HepG2 (cell line): ENCODE data around the gene SMIM12. TPM values are rescaled to one million over a fixed set of nuclear protein-coding genes. Genes with fewer than 3 reads are reported as not detected.

Experiments
- ATAC-seq: fragments of 200-7000 bp; cut with Tn5 transposase; 3 replicates; pipeline ENCODE4 v1.9.1; 2020; ENCODE audit warnings: mild to moderate bottlenecking, moderate library complexity
- BruUV-seq: library from RNA; stranded (reverse); fragments of 400-500 nt; replicated peaks from 2 replicates; lab custom pipeline; 2021; lab: Mats Ljungman, UMichigan
- CTCF ChIA-PET: fragments of 300-600 bp; formaldehyde crosslinking; extraction: SDS; loops from one replicate; lab custom pipeline; 2021; ENCODE audit warnings: low total read pairs, inconsistent platforms, low intra/inter-chr PET ratio; lab: Yijun Ruan, JAX
- POLR2A ChIA-PET: fragments of 350-600 bp; sonication (Branson Sonifier 250); formaldehyde crosslinking; loops from one replicate; lab custom pipeline; 2020; ENCODE audit warnings: antibody characterized with exemption, inconsistent platforms; lab: Yijun Ruan, JAX
- DNase-seq: peaks from one replicate; pipeline ENCODE4 v3.0.0-alpha.2; 2015; ENCODE audit warnings: low spot score
- FAIRE-seq: peaks from 3 replicates; lab custom pipeline; 2011; peaks lifted over from hg19 to GRCh38; lab: Jason Lieb, UNC
- H2AFZ ChIP-seq: one replicate; pipeline ENCODE4 v1.6.1; 2011; ENCODE audit warnings: low read length, inconsistent platforms
- H3K27ac ChIP-seq: fragments of 300-600 bp; 3 replicates; pipeline ENCODE4 v1.8.0; 2011; ENCODE audit warnings: mixed run types, mild to moderate bottlenecking, mixed read lengths, low read length, inconsistent platforms; ENCODE audit not compliant: insufficient read depth; ENCODE audit errors: extremely low read length
- H3K27me3 ChIP-seq, 2 experiments: fragments of 200-600 bp in 1 of 2; 2 replicates in 1 of 2; 3 replicates in 1 of 2; pipeline versions ENCODE4 v1.6.0 to v1.8.0; 2011; ENCODE audit warnings: low read length in 2 of 2, mild to moderate bottlenecking in 2 of 2, moderate library complexity in 2 of 2, inconsistent platforms in 1 of 2; ENCODE audit not compliant: insufficient read depth in 2 of 2, control insufficient read depth in 1 of 2
- H3K36me3 ChIP-seq, 2 experiments: fragments of 200-600 bp in 1 of 2; replicated peaks in 1 of 2; 2 replicates in 1 of 2; 3 replicates in 1 of 2; pipeline versions ENCODE4 v1.5.1 to v1.8.0; 2011; ENCODE audit warnings: low read length in 2 of 2, inconsistent platforms in 1 of 2; ENCODE audit not compliant: insufficient read depth in 2 of 2, control insufficient read depth in 1 of 2
- H3K4me1 ChIP-seq: 2 replicates; pipeline ENCODE4 v1.5.1; 2012; ENCODE audit warnings: low read length, inconsistent platforms; ENCODE audit not compliant: insufficient read depth
- H3K4me2 ChIP-seq: 2 replicates; pipeline ENCODE4 v1.6.0; 2011; ENCODE audit warnings: low read depth, low read length, inconsistent platforms
- H3K4me3 ChIP-seq, 3 experiments: fragments of 200-600 bp in 1 of 3; sonication (generic), shearing (Covaris generic) in 1 of 3; replicated peaks in 1 of 3; 2 replicates each; pipeline ENCODE4 v1.5.1; 2011 to 2016; ENCODE audit warnings: low read length in 3 of 3, inconsistent platforms in 2 of 3, low read depth in 2 of 3, mild to moderate bottlenecking in 2 of 3, control low read depth in 1 of 3, mixed read lengths in 1 of 3; ENCODE audit not compliant: insufficient read depth in 1 of 3
- H3K79me2 ChIP-seq: one replicate; pipeline ENCODE4 v1.6.1; 2011; ENCODE audit warnings: low read length, inconsistent platforms; ENCODE audit not compliant: insufficient read depth
- H3K9ac ChIP-seq: 2 replicates; pipeline ENCODE4 v1.6.0; 2011; ENCODE audit warnings: mild to moderate bottlenecking, low read depth, low read length, inconsistent platforms; ENCODE audit not compliant: insufficient read depth
- H3K9me3 ChIP-seq: 2 replicates; pipeline ENCODE4 v1.5.1; 2012; ENCODE audit warnings: mild to moderate bottlenecking, low read length
- H4K20me1 ChIP-seq: 2 replicates; pipeline ENCODE4 v1.6.0; 2011; ENCODE audit warnings: inconsistent platforms, mild to moderate bottlenecking, low read length, moderate library complexity; ENCODE audit not compliant: insufficient read depth
- BCL6 ChIP-seq: IDR thresholded peaks from 2 replicates; pipeline ENCODE4 v1.6.1; 2016; ENCODE audit warnings: missing genetic modification reagents, missing compliant biosample characterization
- DBP ChIP-seq: sonication (generic); formaldehyde crosslinking; IDR thresholded peaks from 2 replicates; pipeline ENCODE4 v1.4.0; 2020; ENCODE audit warnings: missing genetic modification reagents; ENCODE audit errors: not compliant biosample characterization
- DRAP1 ChIP-seq: IDR thresholded peaks from 2 replicates; pipeline ENCODE4 v1.6.1; 2016; ENCODE audit warnings: missing genetic modification reagents, missing compliant biosample characterization
- E2F5 ChIP-seq: sonication (generic); formaldehyde crosslinking; conservative IDR thresholded peaks from 2 replicates; pipeline ENCODE4 v1.4.0; 2020; ENCODE audit warnings: missing genetic modification reagents
- GFI1 ChIP-seq: sonication (generic); formaldehyde crosslinking; IDR thresholded peaks from 2 replicates; pipeline ENCODE4 v1.5.0; 2020; ENCODE audit warnings: missing genetic modification reagents, mild to moderate bottlenecking, borderline replicate concordance
- HOXA3 ChIP-seq: sonication (generic); formaldehyde crosslinking; IDR thresholded peaks from 2 replicates; pipeline ENCODE4 v1.5.0; 2020; ENCODE audit warnings: missing genetic modification reagents
- KLF15 ChIP-seq: sonication (generic); formaldehyde crosslinking; IDR thresholded peaks from 2 replicates; pipeline ENCODE4 v1.8.1; 2023; ENCODE audit warnings: borderline replicate concordance, mild to moderate bottlenecking, inconsistent platforms, missing genetic modification reagents, mixed read lengths
- MTA1 ChIP-seq: sonication (generic); formaldehyde crosslinking; IDR thresholded peaks from 2 replicates; pipeline ENCODE4 v1.4.0; 2020; ENCODE audit warnings: missing genetic modification reagents, mild to moderate bottlenecking, borderline replicate concordance
- RORA ChIP-seq: sonication (generic); formaldehyde crosslinking; IDR thresholded peaks from 2 replicates; pipeline ENCODE4 v1.5.0; 2020; ENCODE audit warnings: mild to moderate bottlenecking, missing genetic modification reagents, moderate library complexity
- SP140L ChIP-seq: sonication (generic); formaldehyde crosslinking; IDR thresholded peaks from 2 replicates; pipeline ENCODE4 v1.4.0; 2020; ENCODE audit warnings: missing genetic modification reagents, borderline replicate concordance
- TBX3 ChIP-seq: fragments of 450-650 bp; IDR thresholded peaks from 2 replicates; pipeline ENCODE4 v1.6.1; 2017; ENCODE audit warnings: antibody characterized with exemption, mild to moderate bottlenecking, inconsistent platforms, borderline replicate concordance
- TOE1 ChIP-seq: sonication (generic); formaldehyde crosslinking; IDR thresholded peaks from 2 replicates; pipeline ENCODE4 v1.4.0; 2020; ENCODE audit warnings: mild to moderate bottlenecking, missing genetic modification reagents
- ZBTB38 ChIP-seq: sonication (generic); formaldehyde crosslinking; IDR thresholded peaks from 2 replicates; pipeline ENCODE4 v1.5.1; 2020; ENCODE audit warnings: mild to moderate bottlenecking, missing genetic modification reagents
- ZFX ChIP-seq: sonication (generic); formaldehyde crosslinking; IDR thresholded peaks from 2 replicates; pipeline ENCODE4 v1.4.0; 2020; ENCODE audit warnings: mild to moderate bottlenecking, low read depth, missing genetic modification reagents, moderate library complexity
- ZNF281 ChIP-seq: sonication (generic); formaldehyde crosslinking; IDR thresholded peaks from 2 replicates; pipeline ENCODE4 v1.4.0; 2020; ENCODE audit warnings: missing genetic modification reagents, borderline replicate concordance
- ZNF580 ChIP-seq: IDR thresholded peaks from 2 replicates; pipeline ENCODE4 v1.6.1; 2016; ENCODE audit warnings: low read depth, borderline replicate concordance
- ZNF710 ChIP-seq: sonication (generic); formaldehyde crosslinking; IDR thresholded peaks from 2 replicates; pipeline ENCODE4 v1.5.0; 2020; ENCODE audit warnings: mild to moderate bottlenecking, missing genetic modification reagents, borderline replicate concordance
- WGBS: methylation state at CpG from one replicate; pipeline ENCODE4 v1.1.6; 2017; ENCODE audit warnings: low lambda C conversion rate; 5-methylcytosine and 5-hydroxymethylcytosine counted together
- in situ Hi-C: cut with HindIII; loops from 2 replicates; pipeline ENCODE4 v1.10.0; 2017; ENCODE audit warnings: low pct_unique_long_range_greater_than_20kb; ENCODE audit not compliant: extremely low pct_ligation_motif_present
- intact Hi-C: fragments of 100-400 bp; cut with micrococcal nuclease; formaldehyde crosslinking; loops from one replicate; pipeline ENCODE4 v1.10.0; 2022; ENCODE audit not compliant: unreplicated experiment
- polyA plus RNA-seq, 8 experiments: library from polyadenylated mRNA; depleted of rRNA in 3 of 8; stranded (reverse) in 7 of 8; unstranded in 1 of 8; fragments of >200 nt; fragmentation: Illumina TruSeq in 4 of 8; extraction: Trizol in 4 of 8; gene quantifications; 2 replicates each; pipeline versions ENCODE4 v1.2.1 to v1.2.3, GENCODE V29; 2011 to 2016; ENCODE audit warnings: low read depth in 4 of 8, missing spikeins in 1 of 8, mixed read lengths in 1 of 8; ENCODE audit not compliant: insufficient read depth in 1 of 8
- total RNA-seq, 5 experiments: library from RNA; depleted of rRNA; stranded (reverse); fragments of >200 nt; fragmentation: Illumina TruSeq; extraction: Trizol; gene quantifications; 2 replicates each; pipeline ENCODE4 v1.2.3, GENCODE V29; 2016; ENCODE audit warnings: low read depth in 1 of 5

The SMIM12 gene
- total and polyA plus RNA-seq, 2 of the 13 experiments (the other 11 are each of a cell fraction or from before 2014, with no cell fraction given) = 20.1 to 41.3 TPM

GRCh38 chr1:34827341-34827941 lies 32.1 kb downstream of the SMIM12 start:
- Histone ChIP-seq H3K27ac (no peak overlapping the region), H3K4me3 (no peak overlapping the region), H3K9me3 (no peaks in the 10 kb centered on the region), H3K36me3 (no peaks in the 10 kb centered on the region), H2AFZ (no peak overlapping the region), H3K4me2 (no peak overlapping the region), H4K20me1 (no peaks in the 10 kb centered on the region), H3K27me3 (no peaks in the 10 kb centered on the region; a peak in 2 of 5 replicates), H3K9ac (no peak overlapping the region), H3K4me1 (peaks cover 31% of the 10 kb centered on the region), H3K79me2 (no peaks in the 10 kb centered on the region)
- in situ Hi-C loops (no loop called here), intact Hi-C loops (no loop called here)
- WGBS = 7% methylated on average over 5 of the region's 5 CpGs
- ChIA-PET POLR2A (no interaction called here), CTCF (no interaction called here)
- ATAC-seq (no peak), FAIRE-seq (no peak), DNase-seq (peak; percentile 18)
- no TSS peak for BruUV-seq
- no peak for TF ChIP-seq TBX3
- no peak for TF ChIP-seq ZNF580 (CRISPR knock-in tag)
- TF ChIP-seq DRAP1 (CRISPR knock-in tag) = no peak
- no peak for TF ChIP-seq MTA1
- TF ChIP-seq BCL6 = no peak
- TF ChIP-seq E2F5 (CRISPR knock-in tag) = no peak
- no peak for TF ChIP-seq SP140L
- no peak for TF ChIP-seq HOXA3 (CRISPR knock-in tag)
- no peak for TF ChIP-seq KLF15 (CRISPR knock-in tag)
- TF ChIP-seq DBP = no peak
- no peak for TF ChIP-seq ZNF710 (CRISPR knock-in tag)
- no peak for TF ChIP-seq GFI1 (CRISPR knock-in tag)
- TF ChIP-seq TOE1 (CRISPR knock-in tag) = no peak
- no peak for TF ChIP-seq ZFX (CRISPR knock-in tag)
- TF ChIP-seq RORA (CRISPR knock-in tag) = no peak
- TF ChIP-seq ZNF281 = no peak
- TF ChIP-seq ZBTB38 (CRISPR knock-in tag) = no peak
